ENCODE measurements around the gene ERN1.

DNA sequence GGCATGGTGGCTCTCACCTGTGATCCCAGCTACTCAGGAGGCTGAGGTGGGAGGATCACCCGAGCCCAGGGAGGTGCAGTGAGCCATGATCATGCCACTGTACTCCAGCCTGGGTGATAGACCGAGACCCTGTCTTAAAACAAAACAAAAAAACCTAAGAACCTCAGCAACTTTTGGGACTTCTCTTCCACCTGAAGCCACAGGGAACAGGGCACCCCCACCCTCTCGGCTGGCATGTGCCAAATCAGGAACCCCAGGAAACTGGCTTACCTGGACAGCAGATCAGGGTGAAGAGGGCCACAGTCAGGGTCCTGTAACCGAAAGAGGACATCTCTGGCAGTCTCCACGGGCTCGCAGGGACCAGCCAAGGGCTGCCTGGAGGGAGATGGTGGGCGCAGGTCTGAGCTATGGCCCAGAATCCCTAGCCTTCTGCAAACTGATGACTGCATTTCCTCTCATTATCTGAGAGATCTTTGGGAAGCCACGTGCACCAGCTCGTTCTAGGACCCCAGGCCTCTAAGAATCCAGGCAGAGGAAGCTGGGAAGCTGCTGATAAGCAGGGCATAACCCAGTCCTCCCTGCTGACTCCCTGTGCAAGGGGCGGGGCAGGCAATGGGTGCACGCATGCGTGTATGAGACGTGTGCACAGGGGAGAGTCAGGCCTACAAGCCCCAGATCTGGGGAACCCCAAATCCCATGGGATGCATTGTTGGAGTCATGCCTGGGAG lies 123.4 kb downstream of the ERN1 start:
- TF ChIP-seq, protein P1, sequence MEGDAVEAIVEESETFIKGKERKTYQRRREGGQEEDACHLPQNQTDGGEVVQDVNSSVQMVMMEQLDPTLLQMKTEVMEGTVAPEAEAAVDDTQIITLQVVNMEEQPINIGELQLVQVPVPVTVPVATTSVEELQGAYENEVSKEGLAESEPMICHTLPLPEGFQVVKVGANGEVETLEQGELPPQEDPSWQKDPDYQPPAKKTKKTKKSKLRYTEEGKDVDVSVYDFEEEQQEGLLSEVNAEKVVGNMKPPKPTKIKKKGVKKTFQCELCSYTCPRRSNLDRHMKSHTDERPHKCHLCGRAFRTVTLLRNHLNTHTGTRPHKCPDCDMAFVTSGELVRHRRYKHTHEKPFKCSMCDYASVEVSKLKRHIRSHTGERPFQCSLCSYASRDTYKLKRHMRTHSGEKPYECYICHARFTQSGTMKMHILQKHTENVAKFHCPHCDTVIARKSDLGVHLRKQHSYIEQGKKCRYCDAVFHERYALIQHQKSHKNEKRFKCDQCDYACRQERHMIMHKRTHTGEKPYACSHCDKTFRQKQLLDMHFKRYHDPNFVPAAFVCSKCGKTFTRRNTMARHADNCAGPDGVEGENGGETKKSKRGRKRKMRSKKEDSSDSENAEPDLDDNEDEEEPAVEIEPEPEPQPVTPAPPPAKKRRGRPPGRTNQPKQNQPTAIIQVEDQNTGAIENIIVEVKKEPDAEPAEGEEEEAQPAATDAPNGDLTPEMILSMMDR (IDR thresholded peaks at IDR 0.05 in 8 of 11, conservative IDR thresholded peaks at IDR 0.05 in 3 of 11), result no peak
- TF ChIP-seq POLR2AphosphoS5 (IDR thresholded peaks at IDR 0.05) (peak; percentile 70 to 92 (median 89)), POLR2A (IDR thresholded peaks at IDR 0.05) (peak in 1 of 3 donors; percentile 59)
